Measurements from ENCODE around the gene LRRC7. TPM values are rescaled to one million over a fixed set of nuclear protein-coding genes. Genes with fewer than 3 reads are reported as not detected.

Gene LRRC7
- total and polyA plus RNA-seq, 2 of the 13 experiments (the other 11 are each of a cell fraction or from before 2014, with no cell fraction given), result not detected

DNA sequence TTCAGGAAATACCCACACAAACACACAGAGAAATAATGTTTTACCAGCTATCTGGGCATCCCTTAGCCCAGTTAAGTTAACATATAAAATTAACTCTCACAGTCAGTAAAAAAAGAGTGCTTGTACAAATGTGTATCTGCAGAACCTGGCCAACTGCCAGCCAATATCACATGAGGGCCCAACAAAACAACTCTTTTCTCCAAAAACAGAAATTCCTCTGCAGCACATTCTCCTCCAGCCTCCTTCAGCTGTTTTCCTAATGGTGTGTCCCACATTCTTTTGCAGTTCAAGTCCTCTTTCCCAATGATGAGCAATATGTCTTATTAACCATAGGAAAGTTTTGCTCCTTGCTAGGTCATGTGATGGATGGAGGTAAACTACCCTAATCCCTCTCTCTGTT lies 75.5 kb downstream of the LRRC7 start (continued):
- no peak for TF ChIP-seq CHD4 (IDR thresholded peaks at IDR 0.05; ENCODE audit: borderline replicate concordance, low read length)
- TF ChIP-seq, protein P1, sequence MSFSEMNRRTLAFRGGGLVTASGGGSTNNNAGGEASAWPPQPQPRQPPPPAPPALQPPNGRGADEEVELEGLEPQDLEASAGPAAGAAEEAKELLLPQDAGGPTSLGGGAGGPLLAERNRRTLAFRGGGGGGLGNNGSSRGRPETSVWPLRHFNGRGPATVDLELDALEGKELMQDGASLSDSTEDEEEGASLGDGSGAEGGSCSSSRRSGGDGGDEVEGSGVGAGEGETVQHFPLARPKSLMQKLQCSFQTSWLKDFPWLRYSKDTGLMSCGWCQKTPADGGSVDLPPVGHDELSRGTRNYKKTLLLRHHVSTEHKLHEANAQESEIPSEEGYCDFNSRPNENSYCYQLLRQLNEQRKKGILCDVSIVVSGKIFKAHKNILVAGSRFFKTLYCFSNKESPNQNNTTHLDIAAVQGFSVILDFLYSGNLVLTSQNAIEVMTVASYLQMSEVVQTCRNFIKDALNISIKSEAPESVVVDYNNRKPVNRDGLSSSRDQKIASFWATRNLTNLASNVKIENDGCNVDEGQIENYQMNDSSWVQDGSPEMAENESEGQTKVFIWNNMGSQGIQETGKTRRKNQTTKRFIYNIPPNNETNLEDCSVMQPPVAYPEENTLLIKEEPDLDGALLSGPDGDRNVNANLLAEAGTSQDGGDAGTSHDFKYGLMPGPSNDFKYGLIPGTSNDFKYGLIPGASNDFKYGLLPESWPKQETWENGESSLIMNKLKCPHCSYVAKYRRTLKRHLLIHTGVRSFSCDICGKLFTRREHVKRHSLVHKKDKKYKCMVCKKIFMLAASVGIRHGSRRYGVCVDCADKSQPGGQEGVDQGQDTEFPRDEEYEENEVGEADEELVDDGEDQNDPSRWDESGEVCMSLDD (CRISPR knock-in tag; IDR thresholded peaks at IDR 0.05; ENCODE audit: borderline replicate concordance), result no peak
- TF ChIP-seq, protein P2, sequence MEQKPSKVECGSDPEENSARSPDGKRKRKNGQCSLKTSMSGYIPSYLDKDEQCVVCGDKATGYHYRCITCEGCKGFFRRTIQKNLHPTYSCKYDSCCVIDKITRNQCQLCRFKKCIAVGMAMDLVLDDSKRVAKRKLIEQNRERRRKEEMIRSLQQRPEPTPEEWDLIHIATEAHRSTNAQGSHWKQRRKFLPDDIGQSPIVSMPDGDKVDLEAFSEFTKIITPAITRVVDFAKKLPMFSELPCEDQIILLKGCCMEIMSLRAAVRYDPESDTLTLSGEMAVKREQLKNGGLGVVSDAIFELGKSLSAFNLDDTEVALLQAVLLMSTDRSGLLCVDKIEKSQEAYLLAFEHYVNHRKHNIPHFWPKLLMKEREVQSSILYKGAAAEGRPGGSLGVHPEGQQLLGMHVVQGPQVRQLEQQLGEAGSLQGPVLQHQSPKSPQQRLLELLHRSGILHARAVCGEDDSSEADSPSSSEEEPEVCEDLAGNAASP (CRISPR knock-in tag; IDR thresholded peaks at IDR 0.05; ENCODE audit: borderline replicate concordance), result no peak
- TF ChIP-seq, protein P3, sequence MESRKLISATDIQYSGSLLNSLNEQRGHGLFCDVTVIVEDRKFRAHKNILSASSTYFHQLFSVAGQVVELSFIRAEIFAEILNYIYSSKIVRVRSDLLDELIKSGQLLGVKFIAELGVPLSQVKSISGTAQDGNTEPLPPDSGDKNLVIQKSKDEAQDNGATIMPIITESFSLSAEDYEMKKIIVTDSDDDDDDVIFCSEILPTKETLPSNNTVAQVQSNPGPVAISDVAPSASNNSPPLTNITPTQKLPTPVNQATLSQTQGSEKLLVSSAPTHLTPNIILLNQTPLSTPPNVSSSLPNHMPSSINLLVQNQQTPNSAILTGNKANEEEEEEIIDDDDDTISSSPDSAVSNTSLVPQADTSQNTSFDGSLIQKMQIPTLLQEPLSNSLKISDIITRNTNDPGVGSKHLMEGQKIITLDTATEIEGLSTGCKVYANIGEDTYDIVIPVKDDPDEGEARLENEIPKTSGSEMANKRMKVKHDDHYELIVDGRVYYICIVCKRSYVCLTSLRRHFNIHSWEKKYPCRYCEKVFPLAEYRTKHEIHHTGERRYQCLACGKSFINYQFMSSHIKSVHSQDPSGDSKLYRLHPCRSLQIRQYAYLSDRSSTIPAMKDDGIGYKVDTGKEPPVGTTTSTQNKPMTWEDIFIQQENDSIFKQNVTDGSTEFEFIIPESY (CRISPR knock-in tag; IDR thresholded peaks at IDR 0.05), result no peak
- TF ChIP-seq PAWR (CRISPR knock-in tag; IDR thresholded peaks at IDR 0.05; ENCODE audit: borderline replicate concordance), result no peak
- no peak for TF ChIP-seq ZSCAN9 (CRISPR knock-in tag; IDR thresholded peaks at IDR 0.05; ENCODE audit: borderline replicate concordance)
- TF ChIP-seq SMAD9 (CRISPR knock-in tag; IDR thresholded peaks at IDR 0.05), result no peak
- TF ChIP-seq ZNF124 (CRISPR knock-in tag; IDR thresholded peaks at IDR 0.05), result no peak
- no peak for TF ChIP-seq ZFAT (CRISPR knock-in tag; conservative IDR thresholded peaks at IDR 0.05)

Data from HepG2 (cell line).